GM12878 (cell line): ENCODE measurements around the gene TMEM235. TPM values are rescaled to one million over a fixed set of nuclear protein-coding genes. Genes with fewer than 3 reads are reported as not detected.

Experiments used
- ATAC-seq: fragments of 200-7000 bp; cut with Tn5 transposase; 3 replicates; pipeline ENCODE4 v1.9.1; 2020; ENCODE audit warnings: mild to moderate bottlenecking, moderate library complexity
- BruUV-seq: library from RNA; stranded (reverse); fragments of 400-500 nt; replicated peaks from 2 replicates; lab custom pipeline; 2021; lab: Mats Ljungman, UMichigan
- CTCF ChIA-PET: fragments of 300-600 bp; sonication (Branson Sonifier 250); formaldehyde crosslinking; extraction: SDS; loops from one replicate; lab custom pipeline; 2021; ENCODE audit warnings: inconsistent platforms; lab: Yijun Ruan, JAX
- POLR2A ChIA-PET: fragments of 350-600 bp; formaldehyde crosslinking; extraction: SDS; loops from one replicate; lab custom pipeline; 2021; ENCODE audit warnings: inconsistent platforms; lab: Charles Lee
- RAD21 ChIA-PET: fragments of 300-600 bp; sonication (Branson Sonifier 250); formaldehyde crosslinking; loops from one replicate; lab custom pipeline; 2023; ENCODE audit warnings: antibody characterized with exemption; ENCODE audit not compliant: unreplicated experiment; lab: Charles Lee
- SMC1A ChIA-PET: fragments of 300-600 bp; sonication (Branson Sonifier 250); formaldehyde crosslinking; loops from one replicate; lab custom pipeline; 2023; ENCODE audit not compliant: unreplicated experiment, uncharacterized antibody; lab: Charles Lee
- DNase-seq: peaks from one replicate; pipeline ENCODE4 v3.0.0-alpha.2; 2011; ENCODE audit warnings: low read depth, low spot score
- FAIRE-seq: peaks from 3 replicates; lab custom pipeline; 2011; peaks lifted over from hg19 to GRCh38; lab: Jason Lieb, UNC
- H2AFZ ChIP-seq: 2 replicates; pipeline ENCODE4 v1.6.0; 2011; ENCODE audit warnings: low read depth, low read length, control low read depth; ENCODE audit not compliant: control insufficient read depth
- H3K27ac ChIP-seq: 2 replicates; pipeline ENCODE4 v1.5.1; 2011; ENCODE audit warnings: control low read depth; ENCODE audit not compliant: control insufficient read depth, insufficient read depth
- H3K27me3 ChIP-seq, 2 experiments: replicated peaks in 1 of 2; 2 replicates each; pipeline versions ENCODE4 v1.6.0 to v1.6.1; 2011; ENCODE audit warnings: low read length in 1 of 2; ENCODE audit not compliant: control insufficient read depth in 2 of 2, insufficient read depth in 2 of 2
- H3K36me3 ChIP-seq, 2 experiments: 2 replicates each; pipeline ENCODE4 v1.5.1; 2011; ENCODE audit warnings: low read length in 1 of 2; ENCODE audit not compliant: control insufficient read depth in 2 of 2, insufficient read depth in 2 of 2
- H3K4me1 ChIP-seq: 2 replicates; pipeline ENCODE4 v1.6.1; 2011; ENCODE audit warnings: mild to moderate bottlenecking, low read length, moderate library complexity, mixed read lengths; ENCODE audit not compliant: control insufficient read depth, insufficient read depth
- H3K4me2 ChIP-seq: 2 replicates; pipeline ENCODE4 v1.6.0; 2011; ENCODE audit warnings: control low read depth; ENCODE audit not compliant: control insufficient read depth, insufficient read depth
- H3K4me3 ChIP-seq: fragments of 200-600 bp; sonication (generic); 2 replicates; pipeline ENCODE4 v1.5.1; 2016
- H3K79me2 ChIP-seq: 2 replicates; pipeline ENCODE4 v1.6.0; 2011; ENCODE audit warnings: low read length; ENCODE audit not compliant: control insufficient read depth, insufficient read depth
- H3K9ac ChIP-seq: 2 replicates; pipeline ENCODE4 v1.8.0; 2011; ENCODE audit warnings: low read length, control low read depth, mixed read lengths; ENCODE audit not compliant: control insufficient read depth, insufficient read depth
- H3K9me3 ChIP-seq: replicated peaks from 3 replicates; pipeline ENCODE4 v1.5.1; 2011; ENCODE audit warnings: mild to moderate bottlenecking, low read length; ENCODE audit not compliant: control insufficient read depth, insufficient read depth
- H4K20me1 ChIP-seq: 2 replicates; pipeline ENCODE4 v1.6.0; 2011; ENCODE audit not compliant: control insufficient read depth, insufficient read depth
- ETV6 ChIP-seq, 2 experiments: fragments of 450-650 bp in 1 of 2; IDR thresholded peaks in 1 of 2; conservative IDR thresholded peaks in 1 of 2; 2 replicates each; pipeline ENCODE4 v1.6.1; 2014; ENCODE audit warnings: antibody characterized with exemption in 1 of 2, borderline replicate concordance in 1 of 2, low read depth in 1 of 2, mild to moderate bottlenecking in 1 of 2, moderate library complexity in 1 of 2
- PML ChIP-seq: IDR thresholded peaks from 2 replicates; pipeline ENCODE4 v1.6.1; 2012; ENCODE audit warnings: low read length, inconsistent platforms
- STAT3 ChIP-seq: IDR thresholded peaks from 2 replicates; pipeline ENCODE4 v1.6.1; 2011; ENCODE audit warnings: low read depth, low read length, improper control_type of control experiment
- TBL1XR1 ChIP-seq: IDR thresholded peaks from 2 replicates; pipeline ENCODE4 v1.6.1; 2012; ENCODE audit warnings: low read depth, low read length, improper control_type of control experiment
- WGBS: methylation state at CpG from one replicate; pipeline ENCODE4 v1.1.6; 2016; ENCODE audit warnings: low lambda C conversion rate; ENCODE audit not compliant: insufficient replicate concordance, insufficient coverage; ENCODE audit errors: missing lambda C conversion rate; 5-methylcytosine and 5-hydroxymethylcytosine counted together
- in situ Hi-C: fragments of 300-500 bp; cut with MboI; formaldehyde crosslinking; loops from 9 replicates; pipeline ENCODE4 v1.14.3; 2018; ENCODE audit warnings: mixed read lengths
- intact Hi-C: fragments of 100-400 bp; cut with micrococcal nuclease; formaldehyde crosslinking; loops from one replicate; pipeline ENCODE4 v1.14.2; 2022; ENCODE audit not compliant: unreplicated experiment
- polyA plus RNA-seq, 11 experiments: library from polyadenylated mRNA; depleted of rRNA in 4 of 11; unstranded in 6 of 11; stranded (reverse) in 5 of 11; fragments of >200 nt; fragmentation: Nextera tagmentation in 4 of 11; fragmentation: Illumina TruSeq in 1 of 11; extraction: Ambion mirVana in 4 of 11; extraction: Trizol in 1 of 11; gene quantifications; 1 replicate in 1 of 11; 2 replicates in 10 of 11; pipeline versions ENCODE4 v1.2.1 to v1.2.3, GENCODE V29; 2011 to 2016; ENCODE audit warnings: inconsistent platforms in 2 of 11, missing spikeins in 2 of 11, low read depth in 1 of 11
- total RNA-seq, 4 experiments: library from RNA; depleted of rRNA in 3 of 4; stranded (reverse); fragments of >200 nt in 3 of 4; fragmentation: Illumina TruSeq in 1 of 4; extraction: Trizol in 1 of 4; gene quantifications; 2 replicates each; pipeline versions ENCODE4 v1.2.1 to v1.2.3, GENCODE V29; 2013 to 2021
- TF ChIP-seq, protein P1 (sequence below): fragments of 450-650 bp; IDR thresholded peaks from 2 replicates; pipeline ENCODE4 v1.6.1; 2017; ENCODE audit warnings: antibody characterized with exemption, mild to moderate bottlenecking, moderate library complexity
- TF ChIP-seq, protein P2 (sequence below): fragments of 450-650 bp; formaldehyde crosslinking; IDR thresholded peaks from 2 replicates; pipeline ENCODE4 v1.5.0; 2022; ENCODE audit warnings: mild to moderate bottlenecking, missing genetic modification characterization
- TF ChIP-seq, protein P3 (sequence below): fragments of 450-650 bp; IDR thresholded peaks from 2 replicates; pipeline ENCODE4 v1.6.1; 2017; ENCODE audit warnings: mild to moderate bottlenecking, moderate library complexity

TMEM235 gene
- total and polyA plus RNA-seq, 10 of the 15 experiments (the other 5 are each of a cell fraction or from before 2014, with no cell fraction given), result not detected

DNA sequence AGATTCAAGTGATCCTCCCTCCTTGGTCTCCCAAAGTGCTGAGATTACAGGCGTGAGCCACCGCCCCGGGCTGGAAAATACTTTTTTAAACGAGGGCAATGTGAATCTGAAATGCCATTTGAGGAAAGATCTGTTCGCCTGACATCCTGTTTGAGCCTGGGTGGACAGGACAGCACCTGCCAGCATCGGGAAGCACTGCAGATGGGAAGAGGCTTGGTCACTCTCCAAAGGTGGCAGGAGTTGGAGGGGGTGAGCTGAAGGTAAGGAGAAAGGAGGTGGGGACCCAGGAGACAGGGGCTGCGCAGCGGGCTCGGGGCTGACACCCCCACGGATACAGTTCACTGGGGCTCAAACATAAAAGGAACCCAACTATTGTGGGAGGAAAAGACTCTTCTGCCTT lies 21.3 kb upstream of the TMEM235 start (continued):
- TF ChIP-seq, protein P1, sequence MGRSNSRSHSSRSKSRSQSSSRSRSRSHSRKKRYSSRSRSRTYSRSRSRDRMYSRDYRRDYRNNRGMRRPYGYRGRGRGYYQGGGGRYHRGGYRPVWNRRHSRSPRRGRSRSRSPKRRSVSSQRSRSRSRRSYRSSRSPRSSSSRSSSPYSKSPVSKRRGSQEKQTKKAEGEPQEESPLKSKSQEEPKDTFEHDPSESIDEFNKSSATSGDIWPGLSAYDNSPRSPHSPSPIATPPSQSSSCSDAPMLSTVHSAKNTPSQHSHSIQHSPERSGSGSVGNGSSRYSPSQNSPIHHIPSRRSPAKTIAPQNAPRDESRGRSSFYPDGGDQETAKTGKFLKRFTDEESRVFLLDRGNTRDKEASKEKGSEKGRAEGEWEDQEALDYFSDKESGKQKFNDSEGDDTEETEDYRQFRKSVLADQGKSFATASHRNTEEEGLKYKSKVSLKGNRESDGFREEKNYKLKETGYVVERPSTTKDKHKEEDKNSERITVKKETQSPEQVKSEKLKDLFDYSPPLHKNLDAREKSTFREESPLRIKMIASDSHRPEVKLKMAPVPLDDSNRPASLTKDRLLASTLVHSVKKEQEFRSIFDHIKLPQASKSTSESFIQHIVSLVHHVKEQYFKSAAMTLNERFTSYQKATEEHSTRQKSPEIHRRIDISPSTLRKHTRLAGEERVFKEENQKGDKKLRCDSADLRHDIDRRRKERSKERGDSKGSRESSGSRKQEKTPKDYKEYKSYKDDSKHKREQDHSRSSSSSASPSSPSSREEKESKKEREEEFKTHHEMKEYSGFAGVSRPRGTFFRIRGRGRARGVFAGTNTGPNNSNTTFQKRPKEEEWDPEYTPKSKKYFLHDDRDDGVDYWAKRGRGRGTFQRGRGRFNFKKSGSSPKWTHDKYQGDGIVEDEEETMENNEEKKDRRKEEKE, result no peak
- TF ChIP-seq ETV6 (conservative IDR thresholded peaks at IDR 0.05 in 1 of 2, IDR thresholded peaks at IDR 0.05 in 1 of 2; ENCODE audit: borderline replicate concordance in 1 of 2, low read depth in 1 of 2), result no peak

DNA sequence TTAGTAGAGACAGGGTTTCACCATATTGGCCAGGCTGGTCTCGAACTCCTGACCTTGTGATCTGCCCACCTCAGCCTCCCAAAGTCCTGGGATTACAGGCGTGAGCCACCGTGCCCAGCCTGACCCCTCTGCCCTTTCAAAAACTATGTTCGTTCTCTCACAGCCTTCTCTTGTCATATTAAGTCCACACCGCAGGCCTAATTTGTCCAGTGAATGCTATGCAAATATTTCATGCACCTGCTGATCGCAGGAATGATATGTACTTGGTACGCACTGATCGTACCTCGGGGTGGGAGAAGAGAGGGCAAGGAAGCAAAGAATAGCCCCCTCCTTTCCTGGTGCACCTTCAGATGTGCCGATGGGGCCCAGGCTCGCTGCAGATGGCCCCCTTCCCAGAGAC lies 20.4 kb upstream of the TMEM235 start:
- Histone ChIP-seq H3K79me2 (peaks cover 18% of the 10 kb centered on the region), H3K4me3 (no peak overlapping the region), H3K36me3 (peaks cover 0 to 3% of the 10 kb centered on the region in 2 experiments; a peak in 2 of 4 replicates), H3K4me1 (no peaks in the 10 kb centered on the region; the same call in 1 of the 2 replicates), H3K9ac (no peak overlapping the region), H2AFZ (no peak overlapping the region), H4K20me1 (no peaks in the 10 kb centered on the region), H3K27ac (no peak overlapping the region), H3K4me2 (no peak overlapping the region), H3K27me3 (no peaks in the 10 kb centered on the region), H3K9me3 (no peaks in the 10 kb centered on the region)
- ChIA-PET CTCF (interaction anchor here (0.8 kb wide), 1 partner anchor 14 kb away, joined by 3 read pairs; no protein-coding TSS in a partner anchor), RAD21 (no interaction called here), POLR2A (interaction anchor here (0.7 kb wide), 1 partner anchor 15 kb away, joined by 6 read pairs; no protein-coding TSS in a partner anchor), SMC1A (no interaction called here)
- ATAC-seq (no peak), FAIRE-seq (no peak), DNase-seq (no peak)
- intact Hi-C loops (no loop called here), in situ Hi-C loops (no loop called here)
- no TSS peak for BruUV-seq
- WGBS, result 85% methylated on average over 9 of the region's 11 CpGs
- TF ChIP-seq, protein P2, sequence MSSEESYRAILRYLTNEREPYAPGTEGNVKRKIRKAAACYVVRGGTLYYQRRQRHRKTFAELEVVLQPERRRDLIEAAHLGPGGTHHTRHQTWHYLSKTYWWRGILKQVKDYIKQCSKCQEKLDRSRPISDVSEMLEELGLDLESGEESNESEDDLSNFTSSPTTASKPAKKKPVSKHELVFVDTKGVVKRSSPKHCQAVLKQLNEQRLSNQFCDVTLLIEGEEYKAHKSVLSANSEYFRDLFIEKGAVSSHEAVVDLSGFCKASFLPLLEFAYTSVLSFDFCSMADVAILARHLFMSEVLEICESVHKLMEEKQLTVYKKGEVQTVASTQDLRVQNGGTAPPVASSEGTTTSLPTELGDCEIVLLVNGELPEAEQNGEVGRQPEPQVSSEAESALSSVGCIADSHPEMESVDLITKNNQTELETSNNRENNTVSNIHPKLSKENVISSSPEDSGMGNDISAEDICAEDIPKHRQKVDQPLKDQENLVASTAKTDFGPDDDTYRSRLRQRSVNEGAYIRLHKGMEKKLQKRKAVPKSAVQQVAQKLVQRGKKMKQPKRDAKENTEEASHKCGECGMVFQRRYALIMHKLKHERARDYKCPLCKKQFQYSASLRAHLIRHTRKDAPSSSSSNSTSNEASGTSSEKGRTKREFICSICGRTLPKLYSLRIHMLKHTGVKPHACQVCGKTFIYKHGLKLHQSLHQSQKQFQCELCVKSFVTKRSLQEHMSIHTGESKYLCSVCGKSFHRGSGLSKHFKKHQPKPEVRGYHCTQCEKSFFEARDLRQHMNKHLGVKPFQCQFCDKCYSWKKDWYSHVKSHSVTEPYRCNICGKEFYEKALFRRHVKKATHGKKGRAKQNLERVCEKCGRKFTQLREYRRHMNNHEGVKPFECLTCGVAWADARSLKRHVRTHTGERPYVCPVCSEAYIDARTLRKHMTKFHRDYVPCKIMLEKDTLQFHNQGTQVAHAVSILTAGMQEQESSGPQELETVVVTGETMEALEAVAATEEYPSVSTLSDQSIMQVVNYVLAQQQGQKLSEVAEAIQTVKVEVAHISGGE, result no peak
- TF ChIP-seq TBL1XR1 (no peak), STAT3 (no peak), PML (no peak)
- TF ChIP-seq, protein P3, sequence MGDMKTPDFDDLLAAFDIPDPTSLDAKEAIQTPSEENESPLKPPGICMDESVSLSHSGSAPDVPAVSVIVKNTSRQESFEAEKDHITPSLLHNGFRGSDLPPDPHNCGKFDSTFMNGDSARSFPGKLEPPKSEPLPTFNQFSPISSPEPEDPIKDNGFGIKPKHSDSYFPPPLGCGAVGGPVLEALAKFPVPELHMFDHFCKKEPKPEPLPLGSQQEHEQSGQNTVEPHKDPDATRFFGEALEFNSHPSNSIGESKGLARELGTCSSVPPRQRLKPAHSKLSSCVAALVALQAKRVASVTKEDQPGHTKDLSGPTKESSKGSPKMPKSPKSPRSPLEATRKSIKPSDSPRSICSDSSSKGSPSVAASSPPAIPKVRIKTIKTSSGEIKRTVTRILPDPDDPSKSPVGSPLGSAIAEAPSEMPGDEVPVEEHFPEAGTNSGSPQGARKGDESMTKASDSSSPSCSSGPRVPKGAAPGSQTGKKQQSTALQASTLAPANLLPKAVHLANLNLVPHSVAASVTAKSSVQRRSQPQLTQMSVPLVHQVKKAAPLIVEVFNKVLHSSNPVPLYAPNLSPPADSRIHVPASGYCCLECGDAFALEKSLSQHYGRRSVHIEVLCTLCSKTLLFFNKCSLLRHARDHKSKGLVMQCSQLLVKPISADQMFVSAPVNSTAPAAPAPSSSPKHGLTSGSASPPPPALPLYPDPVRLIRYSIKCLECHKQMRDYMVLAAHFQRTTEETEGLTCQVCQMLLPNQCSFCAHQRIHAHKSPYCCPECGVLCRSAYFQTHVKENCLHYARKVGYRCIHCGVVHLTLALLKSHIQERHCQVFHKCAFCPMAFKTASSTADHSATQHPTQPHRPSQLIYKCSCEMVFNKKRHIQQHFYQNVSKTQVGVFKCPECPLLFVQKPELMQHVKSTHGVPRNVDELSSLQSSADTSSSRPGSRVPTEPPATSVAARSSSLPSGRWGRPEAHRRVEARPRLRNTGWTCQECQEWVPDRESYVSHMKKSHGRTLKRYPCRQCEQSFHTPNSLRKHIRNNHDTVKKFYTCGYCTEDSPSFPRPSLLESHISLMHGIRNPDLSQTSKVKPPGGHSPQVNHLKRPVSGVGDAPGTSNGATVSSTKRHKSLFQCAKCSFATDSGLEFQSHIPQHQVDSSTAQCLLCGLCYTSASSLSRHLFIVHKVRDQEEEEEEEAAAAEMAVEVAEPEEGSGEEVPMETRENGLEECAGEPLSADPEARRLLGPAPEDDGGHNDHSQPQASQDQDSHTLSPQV, result no peak
